CD14-positive monocyte (primary cell): ENCODE results near the gene LRRTM1. TPM values are rescaled to one million over a fixed set of nuclear protein-coding genes. Genes with fewer than 3 reads are reported as not detected.

ENCODE experiments used
- DNase-seq, 3 donors: peaks; one replicate each; pipeline ENCODE4 v3.0.0-alpha.2; 2011 to 2022
- H2AFZ ChIP-seq: 2 replicates; pipeline ENCODE4 v1.6.0; 2012; ENCODE audit warnings: mild to moderate bottlenecking, low read depth, low read length, inconsistent platforms; ENCODE audit not compliant: insufficient read depth, poor library complexity, severe bottlenecking
- H3K27ac ChIP-seq, 2 donors: 1 replicate in 1 of 2; 2 replicates in 1 of 2; pipeline ENCODE4 v1.5.1; 2012 to 2013; ENCODE audit warnings: low read length in 2 of 2, control low read depth in 1 of 2, inconsistent platforms in 1 of 2, low read depth in 1 of 2, mild to moderate bottlenecking in 1 of 2
- H3K27me3 ChIP-seq, 2 donors: one replicate each; pipeline versions ENCODE4 v1.6.0 to v1.6.1; 2011 to 2013; ENCODE audit warnings: low read length in 2 of 2; ENCODE audit not compliant: control insufficient read depth in 2 of 2, insufficient read depth in 2 of 2
- H3K36me3 ChIP-seq, 2 donors: replicated peaks in 1 of 2; 1 replicate in 1 of 2; 2 replicates in 1 of 2; pipeline versions ENCODE4 v1.5.1 to v1.6.1; 2012 to 2013; ENCODE audit warnings: low read length in 2 of 2, control low read depth in 1 of 2, inconsistent platforms in 1 of 2, mild to moderate bottlenecking in 1 of 2; ENCODE audit not compliant: insufficient read depth in 2 of 2, control insufficient read depth in 1 of 2
- H3K4me1 ChIP-seq, 2 donors: 1 replicate in 1 of 2; 2 replicates in 1 of 2; pipeline versions ENCODE4 v1.5.1 to v1.6.1; 2012 to 2013; ENCODE audit warnings: low read length in 2 of 2, control low read depth in 1 of 2, inconsistent platforms in 1 of 2, mild to moderate bottlenecking in 1 of 2, moderate library complexity in 1 of 2; ENCODE audit not compliant: insufficient read depth in 2 of 2, control insufficient read depth in 1 of 2
- H3K4me2 ChIP-seq: replicated peaks from 2 replicates; pipeline ENCODE3; 2012; ENCODE audit warnings: low read length, moderate library complexity, mild to moderate bottlenecking; ENCODE audit not compliant: poor library complexity, severe bottlenecking; ENCODE audit errors: extremely low read depth
- H3K4me3 ChIP-seq, 3 experiments: fragments of 200-600 bp in 1 of 3; sonication (generic) in 1 of 3; replicated peaks in 1 of 3; 1 replicate in 2 of 3; 2 replicates in 1 of 3; pipeline ENCODE4 v1.5.1; 2011 to 2013; ENCODE audit warnings: low read length in 3 of 3, mild to moderate bottlenecking in 3 of 3, control low read depth in 2 of 3, low read depth in 2 of 3, inconsistent platforms in 1 of 3, moderate library complexity in 1 of 3
- H3K79me2 ChIP-seq: 2 replicates; pipeline ENCODE4 v1.6.0; 2012; ENCODE audit warnings: mild to moderate bottlenecking, control low read depth, inconsistent platforms, low read length, moderate library complexity; ENCODE audit not compliant: insufficient read depth
- H3K9ac ChIP-seq: 2 replicates; pipeline ENCODE4 v1.6.0; 2017; ENCODE audit warnings: low read length, mild to moderate bottlenecking; ENCODE audit not compliant: insufficient read depth, poor library complexity, severe bottlenecking
- H3K9me3 ChIP-seq, 2 donors: replicated peaks in 1 of 2; 1 replicate in 1 of 2; 2 replicates in 1 of 2; pipeline versions ENCODE4 v1.5.1 to v1.6.1; 2012 to 2013; ENCODE audit warnings: low read length in 2 of 2, control low read depth in 1 of 2; ENCODE audit not compliant: control insufficient read depth in 1 of 2, insufficient read depth in 1 of 2
- H4K20me1 ChIP-seq: 2 replicates; pipeline ENCODE4 v1.6.0; 2012; ENCODE audit warnings: mild to moderate bottlenecking, low read length, control low read depth, moderate library complexity; ENCODE audit not compliant: insufficient read depth
- H3K27ac Mint-ChIP-seq, 7 donors: one replicate each; pipeline ENCODE4 v1.8.0; 2020; ENCODE audit warnings: mild to moderate bottlenecking in 7 of 7, mixed read lengths in 7 of 7, moderate library complexity in 6 of 7, inconsistent platforms in 2 of 7
- H3K27me3 Mint-ChIP-seq, 3 donors: one replicate each; pipeline ENCODE4 v1.8.0; 2021 to 2022; ENCODE audit warnings: low read depth in 3 of 3, mild to moderate bottlenecking in 3 of 3, mixed read lengths in 3 of 3, moderate library complexity in 3 of 3, inconsistent platforms in 1 of 3
- H3K36me3 Mint-ChIP-seq, 2 donors: one replicate each; pipeline ENCODE4 v1.8.0; 2020; ENCODE audit warnings: mixed read lengths in 2 of 2, inconsistent platforms in 1 of 2, mild to moderate bottlenecking in 1 of 2
- H3K4me1 Mint-ChIP-seq: one replicate; pipeline ENCODE4 v1.8.0; 2020; ENCODE audit warnings: mild to moderate bottlenecking, mixed read lengths
- H3K4me3 Mint-ChIP-seq, 2 donors: one replicate each; pipeline ENCODE4 v1.8.0; 2020; ENCODE audit warnings: mild to moderate bottlenecking in 2 of 2, mixed read lengths in 2 of 2, moderate library complexity in 1 of 2
- H3K9me3 Mint-ChIP-seq, 7 donors: one replicate each; pipeline ENCODE4 v1.8.0; 2020 to 2022; ENCODE audit warnings: mixed read lengths in 7 of 7, mild to moderate bottlenecking in 6 of 7, moderate library complexity in 6 of 7, inconsistent platforms in 2 of 7
- WGBS: methylation state at CpG from one replicate; pipeline ENCODE4 v1.1.5; 2013; ENCODE audit warnings: missing lambda C conversion rate; ENCODE audit not compliant: insufficient coverage; 5-methylcytosine and 5-hydroxymethylcytosine counted together
- intact Hi-C, 2 donors: fragments of 100-400 bp; cut with micrococcal nuclease; formaldehyde crosslinking; loops; one replicate each; pipeline versions ENCODE4 v1.15.0 to v1.15.1; 2023
- polyA plus RNA-seq, 3 donors: library from polyadenylated mRNA; depleted of rRNA in 1 of 3; unstranded in 2 of 3; stranded (reverse) in 1 of 3; fragments of 300-500 nt in 2 of 3; fragments of >200 nt in 1 of 3; fragmentation: Illumina TruSeq in 2 of 3; gene quantifications; 1 replicate in 2 of 3; 2 replicates in 1 of 3; pipeline ENCODE4 v1.2.3, GENCODE V29; 2012 to 2021
- TF ChIP-seq, protein P1 (sequence below): fragments of 200-600 bp; IDR thresholded peaks from one replicate; pipeline ENCODE4 v1.8.0; 2022; ENCODE audit warnings: antibody characterized with exemption, mild to moderate bottlenecking

The LRRTM1 gene
- polyA plus RNA-seq, 3 donors: not detected

DNA sequence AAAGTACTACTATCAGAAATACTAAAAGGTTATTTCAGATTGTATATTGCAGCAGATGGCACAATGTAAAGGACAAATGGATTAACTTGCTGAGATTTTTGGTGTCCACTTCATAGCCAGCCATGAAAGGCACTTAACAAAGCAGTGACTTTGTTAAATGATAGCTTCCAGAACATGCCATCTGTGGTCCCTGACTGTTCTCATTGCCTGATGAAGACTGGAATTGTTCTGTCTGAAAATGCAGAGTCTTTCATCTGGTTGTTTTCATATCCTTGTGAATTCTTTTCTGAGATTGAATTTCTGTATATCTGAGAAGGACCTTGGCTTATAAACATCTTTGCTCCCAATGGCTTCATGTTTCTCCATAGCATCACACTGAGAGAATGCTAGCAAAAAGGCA, 44.4 kb upstream of the LRRTM1 start:
- Histone ChIP-seq H3K9ac (no peak overlapping the region), H3K9me3 (peaks cover 0 to 3% of the 10 kb centered on the region in 2 donors), H3K79me2 (no peaks in the 10 kb centered on the region), H3K4me3 (no peak overlapping the region), H3K27ac (no peak overlapping the region), H3K4me2 (no peak overlapping the region), H2AFZ (no peak overlapping the region), H3K36me3 (no peaks in the 10 kb centered on the region), H3K4me1 (no peaks in the 10 kb centered on the region), H3K27me3 (no peaks in the 10 kb centered on the region), H4K20me1 (no peaks in the 10 kb centered on the region)
- Mint-ChIP-seq H3K27me3 (peaks cover 0 to 5% (median 0%) of the 10 kb centered on the region in 3 donors), H3K9me3 (peaks cover 0 to 10% (median 4%) of the 10 kb centered on the region in 7 donors), H3K4me3 (no peak overlapping the region), H3K36me3 (no peaks in the 10 kb centered on the region), H3K4me1 (no peaks in the 10 kb centered on the region), H3K27ac (no peak overlapping the region)
- intact Hi-C loops: no loop called here
- TF ChIP-seq, protein P1, sequence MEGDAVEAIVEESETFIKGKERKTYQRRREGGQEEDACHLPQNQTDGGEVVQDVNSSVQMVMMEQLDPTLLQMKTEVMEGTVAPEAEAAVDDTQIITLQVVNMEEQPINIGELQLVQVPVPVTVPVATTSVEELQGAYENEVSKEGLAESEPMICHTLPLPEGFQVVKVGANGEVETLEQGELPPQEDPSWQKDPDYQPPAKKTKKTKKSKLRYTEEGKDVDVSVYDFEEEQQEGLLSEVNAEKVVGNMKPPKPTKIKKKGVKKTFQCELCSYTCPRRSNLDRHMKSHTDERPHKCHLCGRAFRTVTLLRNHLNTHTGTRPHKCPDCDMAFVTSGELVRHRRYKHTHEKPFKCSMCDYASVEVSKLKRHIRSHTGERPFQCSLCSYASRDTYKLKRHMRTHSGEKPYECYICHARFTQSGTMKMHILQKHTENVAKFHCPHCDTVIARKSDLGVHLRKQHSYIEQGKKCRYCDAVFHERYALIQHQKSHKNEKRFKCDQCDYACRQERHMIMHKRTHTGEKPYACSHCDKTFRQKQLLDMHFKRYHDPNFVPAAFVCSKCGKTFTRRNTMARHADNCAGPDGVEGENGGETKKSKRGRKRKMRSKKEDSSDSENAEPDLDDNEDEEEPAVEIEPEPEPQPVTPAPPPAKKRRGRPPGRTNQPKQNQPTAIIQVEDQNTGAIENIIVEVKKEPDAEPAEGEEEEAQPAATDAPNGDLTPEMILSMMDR: no peak
- DNase-seq: no peak

DNA sequence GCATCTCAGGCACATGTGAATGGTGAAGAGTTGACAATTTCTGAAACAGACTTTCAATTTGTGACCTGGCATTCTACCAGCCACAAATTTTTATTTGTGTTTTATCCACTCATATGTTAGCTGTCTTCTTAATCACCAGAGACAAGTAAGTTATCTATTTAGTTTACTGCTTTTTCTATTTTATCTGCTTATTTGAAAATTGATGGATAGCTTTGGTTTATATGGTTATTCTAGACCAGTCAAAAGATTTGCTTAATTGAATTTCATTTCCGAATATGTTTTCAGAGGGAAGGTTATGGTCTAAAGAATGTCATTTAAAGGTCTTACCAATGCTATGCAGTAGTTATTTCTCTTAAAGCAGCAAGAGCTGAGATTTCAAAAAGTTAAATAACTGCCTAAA, 43.5 kb upstream of the LRRTM1 start:
- H3K27ac ChIP-seq: no peak overlapping the region
- H3K9ac ChIP-seq: no peak overlapping the region
- TF ChIP-seq, protein P1: no peak
- WGBS: no CpG with 5 or more reads among the region's 1 CpG
- H3K4me2 ChIP-seq: no peak overlapping the region
- no peaks in the 10 kb centered on the region for H4K20me1 ChIP-seq
- H2AFZ ChIP-seq: no peak overlapping the region
- H3K4me1 ChIP-seq: no peaks in the 10 kb centered on the region
- no peak for DNase-seq
- Mint-ChIP-seq H3K4me3 (no peak overlapping the region), H3K4me1 (no peaks in the 10 kb centered on the region), H3K27ac (no peak overlapping the region), H3K27me3 (peaks cover 0 to 5% (median 0%) of the 10 kb centered on the region in 3 donors), H3K9me3 (peaks cover 0 to 10% (median 4%) of the 10 kb centered on the region in 7 donors), H3K36me3 (no peaks in the 10 kb centered on the region)
- peaks cover 0 to 3% of the 10 kb centered on the region in 2 donors for H3K9me3 ChIP-seq
- intact Hi-C loops: no loop called here
- no peaks in the 10 kb centered on the region for H3K27me3 ChIP-seq
- no peaks in the 10 kb centered on the region for H3K36me3 ChIP-seq
- no peak overlapping the region for H3K4me3 ChIP-seq
- no peaks in the 10 kb centered on the region for H3K79me2 ChIP-seq
